Osteoblast (primary cell): ENCODE measurements around the gene BBS7. TPM values are rescaled to one million over a fixed set of nuclear protein-coding genes. Genes with fewer than 3 reads are reported as not detected.
A peak's percentile ranks its signal among the peaks of the same experiment; 100 is the strongest.

Experiments used
- DNase-seq: peaks from one replicate; pipeline ENCODE4 v3.0.0; 2011; ENCODE audit warnings: low spot score, mixed read lengths; ENCODE audit not compliant: insufficient read length; ENCODE audit errors: missing footprints
- H2AFZ ChIP-seq: 2 replicates; pipeline ENCODE4 v1.6.0; 2011; ENCODE audit warnings: mild to moderate bottlenecking, low read length
- H3K27ac ChIP-seq: 2 replicates; pipeline ENCODE4 v1.5.1; 2011; ENCODE audit warnings: mild to moderate bottlenecking, low read depth, low read length, moderate library complexity
- H3K27me3 ChIP-seq: 2 replicates; pipeline ENCODE4 v1.6.0; 2012; ENCODE audit warnings: mild to moderate bottlenecking, control low read depth, inconsistent platforms, low read length, moderate library complexity; ENCODE audit not compliant: insufficient read depth
- H3K36me3 ChIP-seq: 2 replicates; pipeline ENCODE4 v1.5.1; 2011; ENCODE audit warnings: mild to moderate bottlenecking, low read length, control low read depth, moderate library complexity; ENCODE audit not compliant: insufficient read depth
- H3K4me1 ChIP-seq: 2 replicates; pipeline ENCODE4 v1.5.1; 2011; ENCODE audit warnings: mild to moderate bottlenecking, low read length, control low read depth, moderate library complexity; ENCODE audit not compliant: insufficient read depth
- H3K4me2 ChIP-seq: 2 replicates; pipeline ENCODE4 v1.6.0; 2011; ENCODE audit warnings: mild to moderate bottlenecking, low read length; ENCODE audit not compliant: insufficient read depth
- H3K4me3 ChIP-seq: fragments of 200-600 bp; sonication (generic); 3 replicates; pipeline ENCODE4 v1.5.1; 2012; ENCODE audit warnings: mild to moderate bottlenecking, low read length, inconsistent platforms; ENCODE audit not compliant: insufficient read depth
- H3K79me2 ChIP-seq: 2 replicates; pipeline ENCODE4 v1.6.0; 2012; ENCODE audit warnings: mild to moderate bottlenecking, low read length, control low read depth, inconsistent platforms; ENCODE audit not compliant: insufficient read depth
- H3K9me3 ChIP-seq: 2 replicates; pipeline ENCODE4 v1.5.1; 2011; ENCODE audit warnings: low read depth, low read length, control low read depth
- H4K20me1 ChIP-seq: 2 replicates; pipeline ENCODE4 v1.6.0; 2012; ENCODE audit warnings: mild to moderate bottlenecking, low read length, control low read depth; ENCODE audit not compliant: insufficient read depth
- total RNA-seq: library from RNA; depleted of rRNA; stranded (reverse); fragments of >200 nt; gene quantifications from 2 replicates; pipeline ENCODE4 v1.2.3, GENCODE V29; 2012
- TF ChIP-seq, protein P1 (sequence below): IDR thresholded peaks from 2 replicates; pipeline ENCODE4 v1.5.1; 2011; ENCODE audit warnings: mild to moderate bottlenecking, low read depth, low read length, moderate library complexity; ENCODE audit errors: extremely low read depth

BBS7 gene
- total RNA-seq, 1 donor = 20.6 TPM

DNA sequence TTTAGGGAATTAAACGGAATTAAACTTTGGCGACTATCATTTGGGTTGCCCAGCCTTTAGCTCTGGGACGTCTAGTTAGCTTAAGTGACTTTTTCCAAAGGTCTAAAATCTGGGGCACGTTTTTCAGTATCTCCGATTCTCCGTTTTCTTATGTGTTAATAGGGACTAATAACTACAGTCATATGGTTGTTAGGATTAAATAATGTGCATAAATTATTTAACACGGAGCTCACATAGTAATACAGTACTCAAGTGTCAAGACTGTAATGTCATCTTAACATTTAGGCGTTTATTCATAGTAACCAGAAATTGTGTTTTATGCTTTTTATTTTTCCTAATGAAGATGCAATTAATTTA is 46.1 kb downstream of the BBS7 start:
- Histone ChIP-seq H3K27me3 (no peaks in the 10 kb centered on the region), H3K36me3 (peaks cover 17% of the 10 kb centered on the region), H3K4me2 (peak overlapping the region; percentile 93), H3K9me3 (no peaks in the 10 kb centered on the region), H3K4me3 (peak overlapping the region; percentile 84), H3K4me1 (peaks cover 35% of the 10 kb centered on the region), H2AFZ (peak overlapping the region; percentile 88), H4K20me1 (no peaks in the 10 kb centered on the region), H3K79me2 (peaks cover 33% of the 10 kb centered on the region), H3K27ac (peak overlapping the region; percentile 78)
- TF ChIP-seq, protein P1, sequence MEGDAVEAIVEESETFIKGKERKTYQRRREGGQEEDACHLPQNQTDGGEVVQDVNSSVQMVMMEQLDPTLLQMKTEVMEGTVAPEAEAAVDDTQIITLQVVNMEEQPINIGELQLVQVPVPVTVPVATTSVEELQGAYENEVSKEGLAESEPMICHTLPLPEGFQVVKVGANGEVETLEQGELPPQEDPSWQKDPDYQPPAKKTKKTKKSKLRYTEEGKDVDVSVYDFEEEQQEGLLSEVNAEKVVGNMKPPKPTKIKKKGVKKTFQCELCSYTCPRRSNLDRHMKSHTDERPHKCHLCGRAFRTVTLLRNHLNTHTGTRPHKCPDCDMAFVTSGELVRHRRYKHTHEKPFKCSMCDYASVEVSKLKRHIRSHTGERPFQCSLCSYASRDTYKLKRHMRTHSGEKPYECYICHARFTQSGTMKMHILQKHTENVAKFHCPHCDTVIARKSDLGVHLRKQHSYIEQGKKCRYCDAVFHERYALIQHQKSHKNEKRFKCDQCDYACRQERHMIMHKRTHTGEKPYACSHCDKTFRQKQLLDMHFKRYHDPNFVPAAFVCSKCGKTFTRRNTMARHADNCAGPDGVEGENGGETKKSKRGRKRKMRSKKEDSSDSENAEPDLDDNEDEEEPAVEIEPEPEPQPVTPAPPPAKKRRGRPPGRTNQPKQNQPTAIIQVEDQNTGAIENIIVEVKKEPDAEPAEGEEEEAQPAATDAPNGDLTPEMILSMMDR = no peak
- DNase-seq = no peak

DNA sequence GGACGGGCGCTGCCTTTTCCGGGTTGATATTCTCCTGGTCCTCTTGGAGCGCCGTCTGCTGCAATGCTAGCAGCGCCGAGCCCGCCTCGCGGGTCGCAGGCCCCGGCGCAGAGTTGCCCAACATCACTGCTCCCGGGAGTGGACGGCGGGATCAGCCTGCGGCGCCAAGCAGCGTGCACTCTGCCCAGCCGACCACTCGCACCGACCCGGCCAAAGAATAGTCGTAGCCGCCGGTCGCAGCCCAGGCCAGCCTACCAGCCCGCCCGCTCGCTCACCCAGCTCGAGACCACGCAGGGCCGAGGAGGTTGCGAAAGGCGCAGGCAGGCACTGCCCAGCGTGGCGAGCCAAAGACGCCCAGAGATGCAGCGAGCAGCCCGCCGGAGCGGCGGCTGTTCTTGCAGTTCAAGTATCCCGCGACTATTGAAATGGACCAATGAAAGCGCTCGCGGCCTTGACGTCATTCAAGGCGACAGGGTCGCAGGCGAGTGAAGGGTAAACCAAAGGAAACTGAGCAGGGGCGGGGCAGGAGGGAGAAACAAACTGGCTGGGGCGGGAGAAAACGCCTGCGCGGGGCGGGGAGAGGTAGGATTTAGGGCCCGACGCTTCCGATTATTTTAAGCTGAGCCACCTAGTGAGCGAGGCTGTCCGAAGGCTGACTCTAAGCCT is 46.6 kb downstream of the BBS7 start, which contains the start of gene CCNA2:
Gene CCNA2, minus strand, starts transcription at position 379 of the 666 bp plus-strand sequence. Its CDS starts 255 bp downstream, at position 124.
- Histone ChIP-seq H3K36me3 (peaks cover 19% of the 10 kb centered on the region), H3K79me2 (peaks cover 34% of the 10 kb centered on the region), H3K4me1 (peaks cover 37% of the 10 kb centered on the region), H3K4me3 (peak within 1 kb of the TSS; percentile 84), H3K4me2 (peak within 1 kb of the TSS; percentile 93), H4K20me1 (no peaks in the 10 kb centered on the region), H3K9me3 (no peaks in the 10 kb centered on the region), H2AFZ (peak within 1 kb of the TSS; percentile 88), H3K27ac (peak within 1 kb of the TSS; percentile 78), H3K27me3 (no peaks in the 10 kb centered on the region)
- TF ChIP-seq, protein P1 = no peak
- peak; percentile 96 for DNase-seq

DNA sequence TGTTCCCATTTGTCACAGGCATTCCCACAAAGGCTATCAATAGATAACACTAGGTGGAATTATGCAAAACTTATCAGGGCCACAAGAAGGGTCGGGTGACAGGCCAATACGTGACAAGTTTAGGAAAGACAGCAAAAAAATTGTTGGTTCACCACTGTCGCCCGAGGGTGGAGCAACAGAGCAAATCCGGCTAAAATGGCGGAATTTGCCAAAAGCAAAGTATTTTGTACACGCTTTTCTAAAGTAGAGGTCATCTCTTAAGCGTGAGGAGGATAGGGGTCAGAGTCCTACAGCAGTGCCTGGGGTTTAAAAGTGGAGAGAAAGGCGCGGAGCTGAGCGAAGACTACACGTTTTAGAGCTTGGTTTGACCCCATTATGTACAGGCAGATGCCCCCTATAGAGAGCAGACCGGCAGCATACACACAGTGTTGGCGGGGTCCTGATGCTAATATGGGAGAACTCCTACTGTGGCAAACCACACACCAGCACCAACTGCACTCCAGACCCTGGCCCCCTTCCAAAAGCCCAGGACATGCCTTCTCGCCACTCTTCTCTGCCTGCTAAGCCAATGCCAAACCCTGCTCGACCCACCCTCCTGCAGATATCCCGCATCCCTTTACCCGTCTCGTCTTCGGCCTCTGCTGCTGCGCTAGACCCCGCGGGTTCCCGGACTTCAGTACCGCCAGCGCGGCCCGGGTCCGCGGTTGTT is 47.3 kb downstream of the BBS7 start:
- peaks cover 25% of the 10 kb centered on the region for H3K36me3 ChIP-seq
- no peaks in the 10 kb centered on the region for H3K9me3 ChIP-seq
- peak overlapping the region; percentile 49 for H3K27ac ChIP-seq
- peaks cover 40% of the 10 kb centered on the region for H3K79me2 ChIP-seq
- TF ChIP-seq, protein P1 = no peak
- peak overlapping the region; percentile 86 for H2AFZ ChIP-seq
- no peaks in the 10 kb centered on the region for H3K27me3 ChIP-seq
- H4K20me1 ChIP-seq = no peaks in the 10 kb centered on the region
- peak overlapping the region; percentile 93 for H3K4me2 ChIP-seq
- H3K4me1 ChIP-seq = peaks cover 38% of the 10 kb centered on the region
- H3K4me3 ChIP-seq = peak overlapping the region; percentile 84
- DNase-seq = peak; percentile 52

DNA sequence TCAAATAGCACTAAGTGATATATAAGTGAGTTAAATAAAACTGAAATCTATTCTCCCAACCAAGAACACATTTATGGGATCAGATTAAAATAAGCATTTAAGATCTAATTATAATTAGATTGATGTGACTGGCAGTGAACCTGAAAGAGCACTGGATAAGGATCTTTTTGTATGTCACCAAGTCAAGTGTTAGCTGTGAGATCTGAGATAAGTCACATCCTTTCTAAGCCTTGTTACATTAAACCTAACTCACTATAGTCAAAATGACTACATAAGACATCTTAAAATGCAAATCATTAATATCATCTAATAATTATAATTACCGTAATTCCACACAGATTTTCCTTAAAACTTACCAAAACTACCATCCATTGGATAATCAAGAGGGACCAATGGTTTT is 48.2 kb downstream of the BBS7 start:
- H3K79me2 ChIP-seq = peaks cover 47% of the 10 kb centered on the region
- peak overlapping the region; percentile 86 for H2AFZ ChIP-seq

More for the DNA sequence above, 48.2 kb downstream of the BBS7 start:
- Histone ChIP-seq H3K27me3 (no peaks in the 10 kb centered on the region), H3K27ac (peak overlapping the region; percentile 49), H3K4me3 (peak overlapping the region; percentile 84), H3K36me3 (peaks cover 29% of the 10 kb centered on the region), H4K20me1 (no peaks in the 10 kb centered on the region), H3K4me2 (peak overlapping the region; percentile 93), H3K4me1 (peaks cover 35% of the 10 kb centered on the region), H3K9me3 (no peaks in the 10 kb centered on the region)
- no peak for DNase-seq
- TF ChIP-seq, protein P1 = no peak
